IPS DF 6.9 (cell line): ENCODE results near the gene GRN.
"Not testable (repeated sequence)": the region's sequence is repeated elsewhere in the genome, so short reads cannot be mapped to it uniquely, and the experiment has no call there.

Experiments used
- DNase-seq: peaks from one replicate; pipeline ENCODE4 v3.0.0-alpha.2; 2013; ENCODE audit warnings: low read depth, low spot score
- H3K27ac ChIP-seq: one replicate; pipeline ENCODE4 v1.5.1; 2013; ENCODE audit warnings: low read length, control low read depth
- H3K27me3 ChIP-seq: 2 replicates; pipeline ENCODE4 v1.6.1; 2013; ENCODE audit warnings: mild to moderate bottlenecking, low read length; ENCODE audit not compliant: control insufficient read depth, insufficient read depth
- H3K36me3 ChIP-seq: 2 replicates; pipeline ENCODE4 v1.6.1; 2013; ENCODE audit warnings: low read length; ENCODE audit not compliant: control insufficient read depth, insufficient read depth
- H3K4me1 ChIP-seq: 2 replicates; pipeline ENCODE4 v1.6.1; 2013; ENCODE audit warnings: low read length; ENCODE audit not compliant: control insufficient read depth, insufficient read depth
- H3K4me3 ChIP-seq: 2 replicates; pipeline ENCODE4 v1.5.1; 2013; ENCODE audit warnings: mild to moderate bottlenecking, low read length
- H3K9me3 ChIP-seq: 2 replicates; pipeline ENCODE4 v1.6.1; 2013; ENCODE audit warnings: low read length, inconsistent platforms; ENCODE audit not compliant: control insufficient read depth, insufficient read depth
- WGBS: extraction: QIAGEN DNeasy Blood & Tissue Kit; methylation state at CpG from one replicate; pipeline ENCODE4 v1.1.7; 2013; ENCODE audit warnings: mixed read lengths, missing lambda C conversion rate; ENCODE audit not compliant: insufficient read length, insufficient coverage; 5-methylcytosine and 5-hydroxymethylcytosine counted together

Gene GRN

GRCh38 chr17:44384281-44384822, 39.2 kb downstream of the GRN start:
- Histone ChIP-seq H3K4me3 (peak overlapping the region; percentile 15; the same call in 1 of the 2 replicates), H3K27me3 (peaks cover 6% of the 10 kb centered on the region), H3K36me3 (no peaks in the 10 kb centered on the region), H3K4me1 (no peaks in the 10 kb centered on the region), H3K27ac (no peak overlapping the region), H3K9me3 (no peaks in the 10 kb centered on the region)
- no peak for DNase-seq
- no CpG with 5 or more reads among the region's 29 CpGs for WGBS

DNA sequence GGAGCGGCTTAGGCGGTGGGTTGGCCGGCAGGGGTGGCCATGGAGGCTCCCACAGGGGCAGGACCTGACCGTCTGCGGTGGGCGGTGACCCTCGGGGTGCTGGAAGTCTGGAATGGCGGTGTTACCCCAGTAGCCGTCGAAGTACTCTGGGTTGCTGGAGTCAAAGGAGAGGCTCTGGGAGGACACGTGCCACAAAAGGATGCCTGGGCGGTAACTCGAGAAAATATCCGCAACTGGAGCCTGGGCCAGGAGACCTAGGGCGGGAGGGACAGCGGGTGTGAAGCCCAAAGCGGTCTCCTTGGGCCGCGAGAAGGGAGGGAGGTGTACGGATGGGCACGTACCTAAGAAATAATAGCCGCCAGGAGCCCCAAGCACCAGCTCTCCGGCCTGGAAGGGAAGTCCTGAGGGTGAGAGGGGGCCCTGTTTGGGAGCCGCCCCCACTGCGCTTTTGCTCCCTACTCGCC, 39.8 kb downstream of the GRN start:
- no CpG with 5 or more reads among the region's 26 CpGs for WGBS

GRCh38 chr17:44385287-44386181, 40.4 kb downstream of the GRN start:
- DNase-seq: no peak
- H3K27ac ChIP-seq: no peak overlapping the region
- no peaks in the 10 kb centered on the region for H3K4me1 ChIP-seq
- no peaks in the 10 kb centered on the region for H3K36me3 ChIP-seq
- WGBS: no CpG with 5 or more reads among the region's 68 CpGs
- peak overlapping the region; percentile 51; the same call in 1 of the 2 replicates for H3K4me3 ChIP-seq
- no peaks in the 10 kb centered on the region for H3K9me3 ChIP-seq
- H3K27me3 ChIP-seq: peaks cover 6% of the 10 kb centered on the region

More for the DNA sequence above, 39.8 kb downstream of the GRN start:
- peaks cover 6% of the 10 kb centered on the region for H3K27me3 ChIP-seq
- no peaks in the 10 kb centered on the region for H3K36me3 ChIP-seq
- no peaks in the 10 kb centered on the region for H3K9me3 ChIP-seq
- peak overlapping the region; percentile 15; the same call in 1 of the 2 replicates for H3K4me3 ChIP-seq
- no peak for DNase-seq
- H3K4me1 ChIP-seq: no peaks in the 10 kb centered on the region
- H3K27ac ChIP-seq: no peak overlapping the region

DNA sequence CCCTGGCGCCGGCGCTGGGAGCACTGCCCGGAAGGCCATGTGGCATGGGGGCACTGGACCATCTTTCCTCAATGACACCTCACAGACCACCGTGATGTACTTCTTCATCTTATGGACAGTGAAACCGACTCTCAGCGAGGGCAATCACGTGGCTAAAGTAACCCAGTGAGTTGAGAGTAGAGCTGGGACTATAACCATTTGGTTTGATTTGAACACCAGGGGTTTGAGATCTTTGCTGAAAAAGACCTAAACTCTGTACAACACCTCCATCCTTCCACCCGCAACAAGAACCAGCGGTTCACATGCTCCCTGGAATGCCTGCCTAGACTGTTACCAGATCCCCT, 41.1 kb downstream of the GRN start:
- H3K9me3 ChIP-seq: no peaks in the 10 kb centered on the region
- no peaks in the 10 kb centered on the region for H3K36me3 ChIP-seq
- H3K27ac ChIP-seq: no peak overlapping the region
- DNase-seq: no peak
- H3K4me1 ChIP-seq: no peaks in the 10 kb centered on the region
- no CpG with 5 or more reads among the region's 10 CpGs for WGBS
- peak overlapping the region; percentile 51; the same call in 1 of the 2 replicates for H3K4me3 ChIP-seq
- peaks cover 6% of the 10 kb centered on the region for H3K27me3 ChIP-seq

- H3K27me3 ChIP-seq: peaks cover 6% of the 10 kb centered on the region; the same call in 1 of the 2 replicates
- no peaks in the 10 kb centered on the region for H3K4me1 ChIP-seq
- H3K9me3 ChIP-seq: no peaks in the 10 kb centered on the region
- no peaks in the 10 kb centered on the region for H3K36me3 ChIP-seq
- no peak overlapping the region for H3K4me3 ChIP-seq
- no peak overlapping the region for H3K27ac ChIP-seq
- no CpG with 5 or more reads among the region's 2 CpGs for WGBS
- no peak for DNase-seq
Observed at GRCh38 chr17:44387804-44388203, 42.7 kb downstream of the GRN start.

- peaks cover 2% of the 10 kb centered on the region; the same call in 1 of the 2 replicates for H3K27me3 ChIP-seq
- no peak within 1 kb of the TSS for H3K4me3 ChIP-seq
- no CpG with 5 or more reads among the region's 1 CpG for WGBS
- DNase-seq: no peak
- H3K4me1 ChIP-seq: no peaks in the 10 kb centered on the region
- H3K9me3 ChIP-seq: no peaks in the 10 kb centered on the region
- no peak within 1 kb of the TSS for H3K27ac ChIP-seq
- H3K36me3 ChIP-seq: no peaks in the 10 kb centered on the region
Observed at GRCh38 chr17:44389281-44389680, 44.2 kb downstream of the GRN start, which contains the start of gene ITGA2B. ITGA2B (minus strand) TSS chr17:44389649; CDS start chr17:44389473, 176 bp downstream.

DNA sequence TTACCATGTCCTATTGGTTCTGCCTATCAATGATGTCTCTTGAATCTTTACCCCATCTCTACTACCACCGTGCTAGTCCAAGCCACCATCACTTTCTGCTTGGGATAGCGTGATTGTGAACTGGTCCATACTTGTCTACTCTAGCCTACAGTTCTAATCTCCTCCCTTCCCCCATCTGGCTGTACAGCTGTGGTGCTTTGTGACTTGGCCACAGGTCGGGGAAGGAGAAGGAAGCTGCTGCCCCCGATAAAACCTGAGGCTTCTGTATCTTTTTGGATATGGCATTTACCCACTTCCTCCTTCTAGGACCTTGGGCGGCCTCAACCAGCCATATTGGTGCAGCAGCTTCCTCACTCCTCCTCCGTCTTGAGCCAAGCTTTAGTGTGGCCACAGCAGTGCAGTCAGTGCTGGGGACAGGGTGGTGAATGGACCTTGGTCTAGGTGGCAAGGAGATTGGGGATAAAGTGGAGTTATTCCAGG, 44.7 kb downstream of the GRN start:
- no peak for DNase-seq
- Histone ChIP-seq H3K36me3 (no peaks in the 10 kb centered on the region), H3K4me3 (no peak overlapping the region), H3K27me3 (no peaks in the 10 kb centered on the region; the same call in 1 of the 2 replicates), H3K27ac (no peak overlapping the region), H3K4me1 (no peaks in the 10 kb centered on the region), H3K9me3 (no peaks in the 10 kb centered on the region)
- WGBS: no CpG with 5 or more reads among the region's 6 CpGs

DNA sequence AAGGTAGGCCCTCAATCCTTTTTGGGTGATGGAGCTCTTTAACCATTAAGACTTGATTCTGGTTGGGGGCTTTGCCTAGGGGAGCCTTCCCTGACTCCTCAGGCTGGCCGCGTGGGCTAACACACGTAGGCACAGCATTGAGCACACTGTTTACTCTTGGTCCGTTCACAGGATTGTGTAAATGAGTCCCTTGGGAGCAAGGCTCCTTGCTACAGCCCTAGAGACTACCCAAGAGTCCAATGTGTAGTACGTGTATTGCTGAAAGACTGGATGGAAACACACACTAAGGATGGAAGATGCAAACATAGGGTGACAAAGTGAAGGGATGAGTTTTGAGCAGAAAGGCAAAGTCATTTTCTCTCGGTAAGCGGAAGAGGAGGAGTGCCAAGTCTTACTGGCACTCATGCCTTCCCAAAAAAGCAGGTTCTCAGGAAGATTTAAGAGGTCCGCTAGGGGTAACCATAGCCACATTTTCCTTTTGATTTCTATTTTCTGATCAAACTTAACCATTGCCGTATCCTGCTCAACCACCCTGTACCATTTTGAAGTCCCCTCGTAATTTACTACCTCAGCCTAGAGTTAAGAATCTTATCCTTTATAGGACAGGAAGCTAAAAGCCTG, 45.3 kb downstream of the GRN start:
- Histone ChIP-seq H3K27me3 (no peaks in the 10 kb centered on the region; the same call in 1 of the 2 replicates), H3K27ac (no peak overlapping the region), H3K36me3 (no peaks in the 10 kb centered on the region), H3K9me3 (no peaks in the 10 kb centered on the region), H3K4me3 (no peak overlapping the region), H3K4me1 (no peaks in the 10 kb centered on the region)
- no peak for DNase-seq
- no CpG with 5 or more reads among the region's 10 CpGs for WGBS

DNA sequence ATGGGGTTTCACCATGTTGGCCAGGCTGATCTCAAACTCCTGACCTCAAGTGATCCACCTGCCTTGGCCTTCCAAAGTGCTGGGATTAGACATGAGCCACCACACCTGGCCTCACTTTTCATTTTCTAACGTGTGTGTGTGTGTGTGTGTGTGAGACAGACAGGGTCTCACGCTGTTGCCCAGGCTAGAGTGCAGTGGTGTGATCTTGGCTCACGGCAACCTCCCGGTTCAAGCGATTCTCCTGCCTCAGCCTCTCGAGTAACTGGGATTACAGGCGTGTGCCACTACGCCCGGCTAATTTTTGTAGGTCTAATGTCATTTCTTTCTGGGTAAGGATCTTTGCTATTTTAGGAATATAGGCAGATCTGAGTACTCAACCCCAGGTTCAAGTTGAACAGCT, 49.0 kb downstream of the GRN start:
- no CpG with 5 or more reads among the region's 9 CpGs for WGBS

DNA sequence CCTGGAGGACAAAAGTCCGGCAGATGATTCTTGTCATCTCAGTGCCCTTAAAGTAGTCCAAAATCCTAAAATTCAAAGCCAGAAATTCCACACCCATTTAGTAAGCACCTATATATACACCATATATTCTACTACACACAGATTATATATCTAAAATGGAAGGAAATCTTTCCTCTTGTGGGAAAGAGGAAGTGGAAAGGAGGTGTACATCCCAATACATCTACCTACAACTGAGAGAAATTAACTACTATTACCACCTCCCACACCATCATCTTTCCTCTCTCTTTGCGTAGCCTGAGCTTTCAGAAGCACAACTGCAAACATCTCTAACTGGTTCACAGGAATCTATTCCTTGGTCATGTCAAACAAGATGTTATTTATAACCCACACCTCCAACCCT, 49.7 kb downstream of the GRN start:
- H3K36me3 ChIP-seq: peaks cover 15% of the 10 kb centered on the region; the same call in 1 of the 2 replicates
- DNase-seq: no peak
- no peaks in the 10 kb centered on the region for H3K9me3 ChIP-seq
- H3K4me1 ChIP-seq: no peaks in the 10 kb centered on the region; the same call in 1 of the 2 replicates
- no CpG with 5 or more reads among the region's 2 CpGs for WGBS
- H3K4me3 ChIP-seq: no peak overlapping the region
- no peaks in the 10 kb centered on the region for H3K27me3 ChIP-seq
- no peak overlapping the region for H3K27ac ChIP-seq

More for the DNA sequence above, 49.0 kb downstream of the GRN start:
- not testable (repeated sequence) for DNase-seq, H3K27me3 ChIP-seq, H3K9me3 ChIP-seq, H3K27ac ChIP-seq, H3K4me3 ChIP-seq, H3K4me1 ChIP-seq, H3K36me3 ChIP-seq
